Measurements from ENCODE around the gene KIF12.

KIF12 gene

DNA sequence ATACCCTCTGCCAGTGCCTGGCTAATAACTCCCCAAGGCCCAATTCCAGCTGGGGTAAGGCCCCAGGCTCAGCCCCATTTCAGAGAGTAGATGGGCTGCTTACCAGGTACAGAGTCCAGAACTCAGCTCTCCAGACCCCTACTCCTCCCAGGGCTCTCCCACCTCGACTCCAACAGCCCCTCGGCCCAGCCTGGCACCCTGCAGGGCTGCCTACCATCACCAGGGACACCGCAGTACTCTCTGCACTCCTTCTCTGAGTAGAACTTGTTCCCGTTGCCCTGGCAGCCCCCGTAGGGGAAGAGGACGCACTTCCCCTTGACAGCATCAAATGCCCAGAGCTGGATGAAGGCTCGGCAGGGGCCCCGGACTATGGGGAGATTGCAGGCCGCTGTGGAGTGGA lies 38.4 kb downstream of the KIF12 start:
- no peaks in the 10 kb centered on the region for H3K36me3 ChIP-seq (ENCODE audit: control insufficient read depth, insufficient read depth, low read length)
- no peaks in the 10 kb centered on the region for H3K27me3 ChIP-seq (ENCODE audit: control insufficient read depth, insufficient read depth, low read length)
- H3K4me3 ChIP-seq (ENCODE audit: low read length) = no peak overlapping the region
- H3K4me1 ChIP-seq (ENCODE audit: control insufficient read depth, insufficient read depth, low read length) = peaks cover 10% of the 10 kb centered on the region
- no peak overlapping the region for H3K9ac ChIP-seq (ENCODE audit: low read length)
- H3K9me3 ChIP-seq (ENCODE audit: control insufficient read depth, low read length) = no peaks in the 10 kb centered on the region

DNA sequence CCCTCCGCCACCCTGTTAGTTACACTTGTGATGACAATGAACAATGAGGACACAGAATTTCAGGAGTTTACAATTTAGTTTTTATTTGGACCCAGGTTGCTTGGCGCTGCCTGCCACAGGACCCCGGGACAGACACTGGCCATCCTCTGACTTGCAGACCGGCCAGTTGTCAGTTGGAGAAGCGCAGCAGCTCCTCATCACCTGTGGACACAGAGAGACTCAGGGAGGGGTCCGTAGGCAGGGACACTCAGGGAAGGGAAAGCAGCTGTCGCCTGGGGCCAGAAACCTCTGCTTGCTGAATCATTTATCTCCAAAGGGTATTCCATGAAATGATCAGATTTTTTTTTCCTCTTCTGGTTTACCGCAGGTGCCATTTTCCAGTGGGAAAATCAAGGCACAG lies 39.0 kb downstream of the KIF12 start:
- no peak overlapping the region for H3K4me3 ChIP-seq (ENCODE audit: low read length)
- no peaks in the 10 kb centered on the region for H3K36me3 ChIP-seq (ENCODE audit: control insufficient read depth, insufficient read depth, low read length)
- H3K9ac ChIP-seq (ENCODE audit: low read length) = no peak overlapping the region
- no peaks in the 10 kb centered on the region for H3K9me3 ChIP-seq (ENCODE audit: control insufficient read depth, low read length)
- no peaks in the 10 kb centered on the region for H3K27me3 ChIP-seq (ENCODE audit: control insufficient read depth, insufficient read depth, low read length)
- H3K4me1 ChIP-seq (ENCODE audit: control insufficient read depth, insufficient read depth, low read length) = peaks cover 10% of the 10 kb centered on the region

DNA sequence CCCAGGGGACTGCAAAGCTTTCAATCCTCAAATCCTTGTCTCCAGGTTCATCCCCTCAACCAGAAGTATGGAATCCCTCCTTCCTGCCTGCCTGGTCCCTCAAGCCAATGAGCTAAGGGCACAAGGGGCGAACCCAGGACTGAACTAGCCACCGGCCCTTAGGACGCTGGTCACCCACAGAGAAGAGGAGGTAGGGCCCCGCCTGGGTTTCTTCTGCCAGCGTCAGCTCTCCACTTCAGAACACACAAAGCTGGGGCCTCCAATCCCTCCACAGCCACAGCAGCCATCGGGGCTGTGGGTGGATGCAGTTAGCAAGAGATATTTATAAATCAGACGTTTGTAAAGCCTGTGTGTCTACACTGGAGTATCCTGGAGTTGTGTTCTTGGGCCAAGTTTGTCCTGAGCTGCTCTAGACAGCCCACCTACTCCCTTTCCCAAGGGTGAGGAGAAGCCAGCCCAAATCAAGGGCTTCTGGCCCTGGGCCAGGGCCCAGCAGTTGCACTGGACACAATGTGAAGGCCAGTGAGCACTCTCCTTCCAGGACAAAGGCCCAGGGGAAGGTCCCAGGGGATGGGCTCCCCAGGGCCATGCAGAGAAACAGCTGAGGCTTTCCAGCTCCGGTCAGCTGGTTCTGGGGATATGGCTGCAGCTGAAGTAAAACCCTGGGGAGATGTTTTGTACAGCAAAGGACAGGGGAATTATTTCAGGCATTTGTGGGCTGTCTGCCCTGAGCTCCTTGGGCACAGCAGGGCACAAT lies 39.9 kb downstream of the KIF12 start:
- Histone ChIP-seq H3K9ac (ENCODE audit: low read length) (no peak overlapping the region), H3K4me3 (ENCODE audit: low read length) (no peak overlapping the region), H3K36me3 (ENCODE audit: control insufficient read depth, insufficient read depth, low read length) (no peaks in the 10 kb centered on the region), H3K4me1 (ENCODE audit: control insufficient read depth, insufficient read depth, low read length) (peaks cover 10% of the 10 kb centered on the region), H3K9me3 (ENCODE audit: control insufficient read depth, low read length) (no peaks in the 10 kb centered on the region), H3K27me3 (ENCODE audit: control insufficient read depth, insufficient read depth, low read length) (no peaks in the 10 kb centered on the region)

DNA sequence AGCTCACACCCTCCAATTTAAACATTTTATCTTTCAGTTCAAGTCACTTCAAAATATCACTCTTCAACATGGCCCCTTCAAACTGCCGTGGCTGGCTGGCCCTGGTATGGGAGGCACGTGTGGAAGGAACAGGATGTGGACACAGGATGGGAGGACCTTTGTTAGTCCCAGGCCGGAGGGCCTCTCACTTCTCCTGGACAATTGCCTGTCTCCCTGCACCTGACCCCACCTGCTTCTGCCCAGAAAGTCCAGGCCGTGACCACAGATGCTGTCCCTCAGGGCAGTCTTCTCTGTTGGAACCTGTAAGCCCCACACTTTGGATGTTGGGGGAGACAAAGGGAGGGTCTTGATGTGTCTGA lies 40.4 kb downstream of the KIF12 start:
- H3K4me1 ChIP-seq (ENCODE audit: control insufficient read depth, insufficient read depth, low read length) = peaks cover 10% of the 10 kb centered on the region
- H3K4me3 ChIP-seq (ENCODE audit: low read length) = no peak overlapping the region
- no peaks in the 10 kb centered on the region for H3K36me3 ChIP-seq (ENCODE audit: control insufficient read depth, insufficient read depth, low read length)
- H3K27me3 ChIP-seq (ENCODE audit: control insufficient read depth, insufficient read depth, low read length) = no peaks in the 10 kb centered on the region
- H3K9me3 ChIP-seq (ENCODE audit: control insufficient read depth, low read length) = no peaks in the 10 kb centered on the region
- no peak overlapping the region for H3K9ac ChIP-seq (ENCODE audit: low read length)

DNA sequence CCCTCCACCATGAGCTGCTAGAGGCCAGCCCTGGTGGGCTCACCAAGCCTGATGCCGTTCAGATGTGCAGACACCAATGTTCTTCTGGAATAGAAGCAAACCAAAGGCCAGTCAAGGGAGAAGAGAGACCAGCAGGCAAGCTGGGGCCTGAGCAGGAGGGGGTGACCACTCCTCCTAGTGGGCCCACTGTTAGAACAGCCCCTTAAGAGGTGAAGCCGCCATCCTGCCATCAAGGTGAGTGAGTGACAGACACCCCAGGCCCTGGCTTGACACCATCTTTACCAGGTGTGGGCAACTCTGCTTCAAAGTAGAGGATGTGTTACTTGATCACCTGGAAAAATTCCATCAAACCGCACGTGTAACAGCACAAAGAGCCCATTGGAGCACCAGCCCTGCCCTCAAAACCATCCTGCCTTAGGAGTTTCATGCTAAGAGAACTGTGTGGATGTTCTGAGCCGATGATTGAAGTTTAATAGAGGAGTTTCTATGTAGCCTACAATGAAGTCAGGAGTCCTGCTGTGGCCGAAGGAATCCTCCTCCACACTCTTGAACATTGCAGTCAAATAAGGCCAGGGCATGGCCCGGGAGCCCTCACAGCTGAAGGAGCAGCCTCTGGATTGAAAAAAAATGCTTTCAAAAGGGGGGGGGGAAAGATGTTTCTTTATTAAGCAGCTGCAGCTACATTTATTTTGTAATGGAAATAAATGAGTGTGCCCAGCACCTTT lies 41.8 kb downstream of the KIF12 start:
- H3K9ac ChIP-seq (ENCODE audit: low read length) = no peak overlapping the region
- H3K27me3 ChIP-seq (ENCODE audit: control insufficient read depth, insufficient read depth, low read length) = no peaks in the 10 kb centered on the region
- H3K4me1 ChIP-seq (ENCODE audit: control insufficient read depth, insufficient read depth, low read length) = peaks cover 6% of the 10 kb centered on the region
- H3K4me3 ChIP-seq (ENCODE audit: low read length) = no peak overlapping the region
- no peaks in the 10 kb centered on the region for H3K36me3 ChIP-seq (ENCODE audit: control insufficient read depth, insufficient read depth, low read length)
- H3K9me3 ChIP-seq (ENCODE audit: control insufficient read depth, low read length) = no peaks in the 10 kb centered on the region

DNA sequence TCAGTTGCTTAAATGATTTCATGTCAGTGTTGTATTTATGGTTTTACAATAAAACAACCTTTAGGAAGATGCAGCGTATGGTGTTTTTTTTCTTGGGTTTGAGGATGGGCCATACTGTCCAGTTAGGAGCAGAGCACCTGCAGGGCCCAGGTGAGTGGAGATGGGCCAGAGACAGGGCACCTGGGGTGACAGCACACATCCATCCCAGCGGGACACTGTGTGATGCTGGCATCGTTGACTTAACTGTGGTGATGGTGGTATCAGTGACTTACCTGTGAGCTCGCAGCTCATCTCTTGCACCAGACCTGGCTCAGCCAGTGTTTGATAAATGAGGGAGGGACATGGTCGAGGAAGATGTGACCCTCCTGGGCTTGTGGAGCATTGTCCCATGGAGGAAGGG lies 42.6 kb downstream of the KIF12 start:
- no peaks in the 10 kb centered on the region for H3K27me3 ChIP-seq (ENCODE audit: control insufficient read depth, insufficient read depth, low read length)
- H3K9ac ChIP-seq (ENCODE audit: low read length) = no peak overlapping the region
- H3K36me3 ChIP-seq (ENCODE audit: control insufficient read depth, insufficient read depth, low read length) = no peaks in the 10 kb centered on the region
- no peaks in the 10 kb centered on the region for H3K4me1 ChIP-seq (ENCODE audit: control insufficient read depth, insufficient read depth, low read length)
- no peak overlapping the region for H3K4me3 ChIP-seq (ENCODE audit: low read length)
- no peaks in the 10 kb centered on the region for H3K9me3 ChIP-seq (ENCODE audit: control insufficient read depth, low read length)

DNA sequence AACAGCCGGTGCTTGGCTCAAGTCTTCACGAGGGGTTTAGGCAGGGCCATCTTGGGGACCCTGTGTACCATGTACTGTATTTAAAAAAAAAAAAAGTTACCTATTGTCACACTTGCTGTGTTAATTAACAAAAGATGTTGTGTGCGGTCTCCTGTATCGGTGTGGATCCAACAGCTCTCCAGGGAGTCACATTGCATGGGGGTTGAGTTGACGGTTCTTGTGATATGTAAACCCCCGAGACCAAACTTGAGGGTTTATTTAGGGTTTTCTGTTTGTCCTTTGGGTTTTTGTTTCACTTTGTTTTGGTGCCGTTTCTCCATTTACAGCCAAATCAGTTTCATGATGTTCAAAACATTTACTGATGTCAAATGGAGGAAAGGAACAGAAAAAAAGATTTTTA lies 43.2 kb downstream of the KIF12 start:
- no peaks in the 10 kb centered on the region for H3K27me3 ChIP-seq (ENCODE audit: control insufficient read depth, insufficient read depth, low read length)
- H3K4me3 ChIP-seq (ENCODE audit: low read length) = no peak overlapping the region
- H3K9me3 ChIP-seq (ENCODE audit: control insufficient read depth, low read length) = no peaks in the 10 kb centered on the region
- no peak overlapping the region for H3K9ac ChIP-seq (ENCODE audit: low read length)
- no peaks in the 10 kb centered on the region for H3K4me1 ChIP-seq (ENCODE audit: control insufficient read depth, insufficient read depth, low read length)
- H3K36me3 ChIP-seq (ENCODE audit: control insufficient read depth, insufficient read depth, low read length) = no peaks in the 10 kb centered on the region

DNA sequence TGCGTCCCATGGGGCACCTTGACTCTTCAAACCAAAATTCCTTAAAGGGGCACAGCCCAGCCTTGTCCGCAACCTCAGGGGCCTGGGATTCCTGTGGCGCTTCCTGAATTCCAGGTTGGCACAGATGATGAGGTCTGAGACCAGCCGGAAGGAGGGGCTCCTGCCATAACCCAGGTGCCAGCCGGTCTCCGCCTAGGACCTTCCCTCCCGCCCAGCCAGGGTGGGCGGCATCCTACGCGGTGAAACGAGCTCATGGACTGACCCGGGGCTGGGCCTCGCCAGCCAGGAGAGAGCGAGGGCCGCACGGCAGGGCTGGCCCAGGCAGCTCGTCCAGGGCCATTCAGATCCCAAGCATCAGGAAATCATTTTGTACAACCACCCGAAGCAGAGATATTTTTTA lies 44.0 kb downstream of the KIF12 start:
- Histone ChIP-seq H3K36me3 (ENCODE audit: control insufficient read depth, insufficient read depth, low read length) (no peaks in the 10 kb centered on the region), H3K9me3 (ENCODE audit: control insufficient read depth, low read length) (no peaks in the 10 kb centered on the region), H3K4me1 (ENCODE audit: control insufficient read depth, insufficient read depth, low read length) (no peaks in the 10 kb centered on the region)

DNA sequence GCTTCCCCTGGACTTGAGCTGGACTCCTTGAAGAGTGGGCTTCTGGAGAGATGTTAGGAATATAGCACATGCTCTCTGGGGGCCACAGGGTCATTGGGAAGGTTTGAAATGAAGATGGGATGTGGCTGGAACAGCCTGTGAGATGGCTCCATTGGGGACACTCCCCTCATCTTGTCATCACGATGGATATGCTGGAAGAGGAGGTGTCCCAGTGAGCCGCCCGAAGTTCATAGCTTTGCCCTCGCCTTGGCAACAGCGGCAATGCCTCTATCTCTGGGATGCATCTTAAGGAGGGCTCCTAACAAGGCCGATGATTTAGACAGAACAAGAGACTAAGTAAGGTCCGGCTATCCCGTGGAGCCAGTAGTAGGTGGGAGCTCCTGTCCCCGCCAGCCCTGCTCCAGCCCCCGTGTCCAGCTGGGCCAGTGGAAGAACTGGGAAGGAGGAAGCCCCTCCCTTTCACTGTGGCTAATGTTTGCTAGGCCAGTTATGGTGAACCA lies 44.9 kb downstream of the KIF12 start:
- Histone ChIP-seq H3K36me3 (ENCODE audit: control insufficient read depth, insufficient read depth, low read length) (peaks cover 6% of the 10 kb centered on the region), H3K27me3 (ENCODE audit: control insufficient read depth, insufficient read depth, low read length) (no peaks in the 10 kb centered on the region), H3K4me3 (ENCODE audit: low read length) (no peak overlapping the region), H3K4me1 (ENCODE audit: control insufficient read depth, insufficient read depth, low read length) (no peaks in the 10 kb centered on the region), H3K9ac (ENCODE audit: low read length) (no peak overlapping the region), H3K9me3 (ENCODE audit: control insufficient read depth, low read length) (no peaks in the 10 kb centered on the region)

More for the DNA sequence above, 44.0 kb downstream of the KIF12 start:
- Histone ChIP-seq H3K4me3 (ENCODE audit: low read length) (no peak overlapping the region), H3K27me3 (ENCODE audit: control insufficient read depth, insufficient read depth, low read length) (no peaks in the 10 kb centered on the region), H3K9ac (ENCODE audit: low read length) (no peak overlapping the region)

DNA sequence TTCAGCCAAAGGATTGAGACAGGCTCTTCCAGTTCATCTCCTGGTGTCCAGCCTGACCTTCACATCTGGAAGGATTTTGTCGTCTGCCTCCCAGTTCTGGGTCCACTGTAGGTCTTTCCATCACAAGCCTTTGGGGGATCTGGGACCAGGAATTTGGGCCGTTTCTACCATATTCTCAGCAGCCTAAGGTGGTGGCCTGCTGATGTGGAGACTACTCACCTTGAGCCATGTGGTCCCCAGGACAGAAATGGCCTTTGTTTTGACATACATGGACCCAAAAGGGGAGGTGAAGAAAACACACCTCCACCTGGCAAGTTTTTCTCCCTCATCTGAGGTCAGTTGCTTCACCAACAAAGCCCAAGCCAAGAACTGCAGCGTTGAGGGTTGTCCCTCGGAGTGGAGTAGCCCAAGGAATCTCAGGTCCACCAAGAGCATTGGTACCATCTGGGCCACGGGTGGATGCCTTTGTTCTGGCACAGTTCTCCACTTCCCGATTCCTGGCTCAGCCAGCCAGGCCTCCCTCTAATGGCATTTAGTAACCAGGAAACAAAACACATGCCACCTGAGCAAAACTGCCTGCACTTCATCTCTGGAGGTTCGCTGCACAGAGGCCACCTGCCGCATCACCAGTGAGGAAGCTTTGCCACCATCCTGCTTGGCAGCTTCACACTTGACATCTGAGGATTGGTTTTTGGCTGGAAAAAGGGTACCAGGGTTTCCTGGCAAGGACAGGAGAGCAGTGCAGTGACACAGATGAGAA lies 45.7 kb downstream of the KIF12 start:
- H3K27me3 ChIP-seq (ENCODE audit: control insufficient read depth, insufficient read depth, low read length) = no peaks in the 10 kb centered on the region
- peaks cover 7% of the 10 kb centered on the region for H3K36me3 ChIP-seq (ENCODE audit: control insufficient read depth, insufficient read depth, low read length)
- no peak overlapping the region for H3K9ac ChIP-seq (ENCODE audit: low read length)
- no peaks in the 10 kb centered on the region for H3K9me3 ChIP-seq (ENCODE audit: control insufficient read depth, low read length)
- no peak overlapping the region for H3K4me3 ChIP-seq (ENCODE audit: low read length)
- H3K4me1 ChIP-seq (ENCODE audit: control insufficient read depth, insufficient read depth, low read length) = no peaks in the 10 kb centered on the region

DNA sequence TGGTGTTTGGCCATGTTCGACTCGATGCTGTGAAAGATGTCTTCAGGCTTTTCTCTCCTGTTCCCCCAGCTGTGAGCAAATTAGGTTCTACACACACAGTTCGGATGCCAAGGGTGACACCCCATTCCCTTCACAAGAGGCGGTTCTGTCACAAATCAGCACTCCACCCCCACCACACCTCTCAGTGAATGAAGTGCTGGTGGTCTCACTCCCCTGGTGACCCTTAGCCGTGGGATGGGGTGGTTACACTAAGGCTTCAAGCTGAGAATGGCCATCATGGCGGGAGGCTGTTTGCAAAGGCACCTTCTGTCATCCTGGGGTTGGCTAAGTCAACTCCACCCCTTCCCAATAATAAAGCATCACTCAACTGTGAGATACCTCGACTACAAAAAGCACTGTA lies 47.4 kb downstream of the KIF12 start:
- Histone ChIP-seq H3K9ac (ENCODE audit: low read length) (no peak overlapping the region), H3K4me3 (ENCODE audit: low read length) (no peak overlapping the region), H3K36me3 (ENCODE audit: control insufficient read depth, insufficient read depth, low read length) (peaks cover 7% of the 10 kb centered on the region), H3K9me3 (ENCODE audit: control insufficient read depth, low read length) (no peaks in the 10 kb centered on the region), H3K4me1 (ENCODE audit: control insufficient read depth, insufficient read depth, low read length) (no peaks in the 10 kb centered on the region), H3K27me3 (ENCODE audit: control insufficient read depth, insufficient read depth, low read length) (no peaks in the 10 kb centered on the region)

DNA sequence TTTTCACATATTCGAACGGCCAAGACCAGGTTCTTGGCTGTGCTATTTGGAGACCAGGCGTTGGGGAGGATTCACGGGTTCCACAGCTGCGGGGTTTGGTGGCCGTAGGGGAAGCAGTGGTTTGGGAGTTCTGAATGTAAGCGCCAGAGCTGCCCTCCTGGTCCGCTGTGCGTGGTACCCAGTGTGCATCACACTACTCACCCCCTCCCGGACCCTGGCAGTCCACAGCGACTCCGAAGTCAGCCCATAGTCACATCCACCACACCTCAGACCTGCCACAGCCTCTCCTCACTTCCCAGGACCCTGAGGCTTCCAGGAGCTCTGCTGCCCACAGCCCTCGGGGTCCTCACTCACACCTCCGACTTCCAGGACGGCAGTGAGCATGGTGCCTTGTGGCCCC lies 47.8 kb downstream of the KIF12 start:
- Histone ChIP-seq H3K9ac (ENCODE audit: low read length) (no peak overlapping the region), H3K36me3 (ENCODE audit: control insufficient read depth, insufficient read depth, low read length) (peaks cover 7% of the 10 kb centered on the region), H3K4me3 (ENCODE audit: low read length) (no peak overlapping the region), H3K27me3 (ENCODE audit: control insufficient read depth, insufficient read depth, low read length) (no peaks in the 10 kb centered on the region), H3K4me1 (ENCODE audit: control insufficient read depth, insufficient read depth, low read length) (no peaks in the 10 kb centered on the region), H3K9me3 (ENCODE audit: control insufficient read depth, low read length) (no peaks in the 10 kb centered on the region)
